GDM1 (cell line): ENCODE results near the gene FAM229A.
"Not testable (repeated sequence)": the region's sequence is repeated elsewhere in the genome, so short reads cannot be mapped to it uniquely, and the experiment has no call there.

Experiments used
- DNase-seq: peaks from one replicate; lab custom pipeline; 2025; lab: John Stamatoyannopoulos, UW

Gene FAM229A

GRCh38 chr1:32377541-32378220 is 15.4 kb upstream of the FAM229A start:
- DNase-seq, result no peak

DNA sequence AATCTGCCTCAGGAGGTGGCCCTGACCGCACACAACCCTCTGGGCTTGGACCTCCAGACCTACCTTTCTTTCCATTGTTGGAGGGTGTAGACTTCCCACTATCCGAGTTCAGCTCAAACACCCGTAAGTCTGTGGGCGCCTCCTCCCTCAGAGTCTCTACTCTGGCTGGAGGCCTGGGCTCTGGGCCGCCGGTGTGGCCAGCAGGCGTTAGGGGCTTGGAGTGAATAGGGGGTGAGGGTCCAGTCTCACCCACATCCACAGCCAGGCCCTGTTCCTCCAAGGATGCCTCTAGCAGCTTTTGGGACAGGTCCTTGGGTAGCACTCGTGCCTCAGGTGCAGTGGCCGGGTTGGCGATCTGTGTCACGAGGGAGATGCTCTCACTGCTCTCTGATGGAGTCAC is 13.9 kb upstream of the FAM229A start:
- DNase-seq, result no peak

- DNase-seq, result no peak
Measured at GRCh38 chr1:32373996-32374592, 11.8 kb upstream of the FAM229A start.

DNA sequence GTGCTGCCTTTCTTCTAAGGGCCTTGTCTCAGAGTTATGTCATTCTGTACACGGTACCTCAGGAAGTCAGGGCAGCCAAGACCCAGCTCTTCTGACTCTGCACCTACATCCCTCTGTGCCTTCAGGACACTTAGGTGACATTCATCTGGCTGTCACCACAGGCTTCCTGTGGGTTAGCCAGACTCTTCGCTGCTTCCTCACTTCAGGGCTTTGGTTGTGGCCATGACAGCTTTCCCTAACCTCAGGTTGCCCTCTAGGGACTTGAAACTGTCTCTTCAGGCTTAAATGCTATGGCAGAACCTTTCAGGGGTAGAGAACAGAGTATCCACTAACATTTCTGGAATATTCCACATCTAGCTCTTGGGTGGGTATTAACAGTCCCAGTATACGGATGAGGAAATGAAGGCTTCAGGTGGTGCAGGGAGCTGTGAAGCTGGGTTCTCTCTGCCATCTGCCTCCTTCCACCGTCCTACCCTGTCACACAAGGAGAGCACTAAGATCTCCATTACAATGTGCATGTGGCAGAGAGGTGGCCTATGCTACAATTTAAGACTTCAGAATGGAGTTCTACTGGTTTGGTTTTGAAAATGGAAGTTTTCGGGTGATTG is 10.0 kb upstream of the FAM229A start:
- peak; percentile 85 for DNase-seq

GRCh38 chr1:32367912-32368635 is 5.8 kb upstream of the FAM229A start:
- DNase-seq, result no peak

- no peak for DNase-seq
Measured at GRCh38 chr1:32365445-32365844, 3.2 kb upstream of the FAM229A start.

GRCh38 chr1:32364836-32365235 is 2.6 kb upstream of the FAM229A start:
- no peak for DNase-seq

DNA sequence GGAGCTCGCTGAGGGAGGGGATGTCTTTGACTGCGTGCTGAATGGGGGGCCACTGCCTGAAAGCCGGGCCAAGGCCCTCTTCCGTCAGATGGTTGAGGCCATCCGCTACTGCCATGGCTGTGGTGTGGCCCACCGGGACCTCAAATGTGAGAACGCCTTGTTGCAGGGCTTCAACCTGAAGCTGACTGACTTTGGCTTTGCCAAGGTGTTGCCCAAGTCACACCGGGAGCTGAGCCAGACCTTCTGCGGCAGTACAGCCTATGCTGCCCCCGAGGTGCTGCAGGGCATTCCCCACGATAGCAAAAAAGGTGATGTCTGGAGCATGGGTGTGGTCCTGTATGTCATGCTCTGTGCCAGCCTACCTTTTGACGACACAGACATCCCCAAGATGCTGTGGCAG is 1.4 kb upstream of the FAM229A start:
- no peak for DNase-seq

DNA sequence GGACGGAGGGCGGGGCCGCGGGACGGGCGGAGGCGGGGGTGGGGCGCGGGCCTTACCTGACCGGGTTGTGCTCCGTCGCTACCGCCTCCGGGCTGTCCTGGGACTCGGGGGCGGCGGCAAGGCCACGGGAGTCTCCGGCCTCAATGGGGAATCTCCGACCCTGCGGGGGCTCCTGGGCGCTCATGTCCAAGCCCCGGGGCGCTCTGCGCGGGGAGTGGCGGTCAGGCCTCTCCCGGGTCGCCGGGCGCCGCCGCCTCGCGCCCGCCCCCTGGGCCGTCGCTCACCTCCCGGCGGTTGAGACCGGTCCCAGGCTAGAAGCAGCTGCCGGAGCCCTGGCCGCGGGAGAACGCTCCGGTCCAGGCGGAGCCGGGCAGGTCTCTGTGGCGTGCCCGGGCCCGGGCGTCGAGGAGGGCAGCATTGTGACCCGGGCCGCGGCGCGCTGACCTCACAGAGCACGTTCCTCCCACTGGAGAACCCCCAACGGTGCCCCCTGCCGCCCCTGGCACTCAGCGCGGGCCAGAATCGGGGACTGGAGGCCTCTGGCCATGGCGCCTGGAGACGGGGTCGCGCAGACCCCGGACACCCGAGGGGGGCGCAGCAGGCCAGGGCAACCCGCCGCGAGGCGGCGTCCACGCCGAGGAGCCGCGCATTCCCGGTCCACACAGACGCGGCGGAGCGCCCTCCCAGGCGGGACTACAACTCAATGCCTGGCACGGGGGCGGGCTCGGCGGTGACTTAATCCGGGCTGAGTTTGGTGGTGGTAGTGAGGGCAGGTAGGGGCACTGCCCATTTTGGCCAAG is 411 bp downstream of the FAM229A start:
- DNase-seq, result no peak

DNA sequence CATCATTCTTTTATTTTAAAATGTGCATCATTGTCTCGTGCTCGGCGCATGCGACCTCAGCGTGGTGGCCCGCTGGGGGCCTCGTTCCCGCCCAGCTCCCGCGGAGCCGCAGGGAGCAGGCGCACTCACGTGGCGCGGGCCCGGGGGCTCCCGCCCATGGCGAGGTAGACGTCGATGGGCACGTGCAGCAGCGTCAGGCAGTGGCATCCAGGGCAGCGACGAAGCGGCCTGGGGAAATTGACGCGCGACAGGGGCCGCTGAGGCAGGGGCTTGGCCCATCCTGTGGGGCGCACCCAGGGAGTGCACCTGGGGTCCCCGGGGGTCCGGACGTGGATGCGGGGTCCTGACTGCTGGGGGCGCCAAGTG is 994 bp downstream of the FAM229A start:
- DNase-seq, result no peak

- no peak for DNase-seq
Measured at GRCh38 chr1:32358435-32358834, 3.9 kb downstream of the FAM229A start.

DNA sequence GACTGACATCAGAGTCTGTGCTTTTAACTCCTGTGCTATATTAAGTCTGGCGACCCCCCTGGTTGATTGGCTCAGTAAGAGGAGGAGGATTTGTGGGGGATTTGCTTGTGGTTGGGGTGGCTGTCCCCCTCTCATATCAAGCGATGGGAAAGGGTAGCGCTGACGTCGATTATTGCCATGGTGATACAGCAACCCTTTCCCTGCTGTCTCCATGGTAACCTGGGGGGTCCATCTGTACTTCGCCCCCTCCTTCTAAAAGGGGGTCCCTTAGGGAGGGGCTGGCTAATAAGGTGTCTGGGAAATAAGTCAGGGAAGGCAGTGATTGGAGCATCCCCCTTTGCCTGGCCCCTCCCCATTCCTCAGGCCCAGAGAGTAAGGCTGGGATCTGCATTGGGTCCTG is 4.7 kb downstream of the FAM229A start:
- DNase-seq, result no peak

GRCh38 chr1:32356478-32356877 is 5.8 kb downstream of the FAM229A start:
- no peak for DNase-seq

DNA sequence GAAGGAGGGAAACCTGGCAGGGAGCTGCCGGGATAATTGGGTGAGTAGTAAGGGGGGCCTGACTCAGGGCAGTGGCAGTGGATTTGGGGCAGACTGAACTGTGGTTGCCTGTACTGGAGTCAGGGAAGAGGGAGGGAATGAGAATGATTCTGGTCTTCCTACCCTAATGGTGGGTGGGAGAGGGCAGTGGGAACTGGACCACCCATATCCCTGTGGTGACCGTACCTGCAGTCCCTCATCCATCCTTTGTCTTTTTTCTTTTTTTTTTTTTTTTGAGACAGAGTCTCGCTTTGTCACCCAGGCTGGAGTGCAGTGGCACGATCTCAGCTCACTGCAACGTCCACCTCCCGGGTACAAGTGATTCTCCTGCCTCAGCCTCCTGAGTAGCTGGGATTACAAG is 6.5 kb downstream of the FAM229A start:
- DNase-seq, result not testable (repeated sequence)

GRCh38 chr1:32353886-32354570 is 8.3 kb downstream of the FAM229A start:
- DNase-seq, result no peak

GRCh38 chr1:32353431-32353830 is 8.9 kb downstream of the FAM229A start:
- DNase-seq, result no peak

- no peak for DNase-seq
Measured at GRCh38 chr1:32352831-32353383, 9.4 kb downstream of the FAM229A start.

- DNase-seq, result no peak
Measured at GRCh38 chr1:32352239-32352745, 10.0 kb downstream of the FAM229A start.

- DNase-seq, result peak; percentile 93
Measured at GRCh38 chr1:32351399-32352238, 10.7 kb downstream of the FAM229A start.

DNA sequence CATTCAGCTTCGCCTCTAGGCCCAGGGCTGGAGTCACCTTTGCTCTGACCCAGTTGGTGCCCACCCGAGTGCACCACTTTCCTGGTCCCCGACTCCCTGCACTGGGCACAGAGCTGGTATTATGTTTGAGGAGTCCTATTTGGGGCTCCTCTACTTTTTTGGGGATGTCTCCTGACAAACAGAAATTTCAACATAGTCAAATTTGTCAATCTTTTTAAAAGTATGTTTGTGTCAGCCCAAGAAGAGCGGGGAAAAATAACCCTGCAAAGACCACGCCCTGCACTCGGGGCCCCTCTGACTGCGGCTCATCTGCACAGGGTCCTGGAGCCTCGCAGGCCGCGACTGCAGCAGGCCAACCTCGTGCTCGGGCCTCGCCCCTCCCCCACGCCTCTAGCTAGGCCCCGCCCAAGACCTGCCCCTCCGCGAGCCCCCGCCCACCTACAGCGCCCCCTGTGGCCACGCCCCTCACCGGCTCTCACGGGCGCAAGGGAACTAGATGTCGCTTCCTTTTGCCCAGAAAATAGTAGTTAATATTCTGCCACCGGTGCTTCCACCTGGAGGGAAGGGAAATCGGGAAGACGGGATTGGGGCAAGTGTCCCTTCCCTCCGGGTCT is 11.4 kb downstream of the FAM229A start:
- peak; percentile 83 for DNase-seq
